Esophagus muscularis mucosa (tissue), 4 donors: Measurements from ENCODE around the gene GSN. TPM values are rescaled to one million over a fixed set of nuclear protein-coding genes. Genes with fewer than 3 reads are reported as not detected.

ENCODE experiments used
- DNase-seq: peaks from one replicate; pipeline ENCODE4 v3.0.0-alpha.2; 2017; ENCODE audit errors: extremely low spot score
- H3K27ac ChIP-seq, 4 donors: fragments of 200-600 bp; sonication (generic); replicated peaks in 1 of 4; 1 replicate in 3 of 4; 2 replicates in 1 of 4; pipeline ENCODE4 v1.5.1; 2016 to 2019; ENCODE audit warnings: mild to moderate bottlenecking in 1 of 4
- H3K27me3 ChIP-seq, 4 donors: fragments of 200-600 bp; sonication (generic); one replicate each; pipeline versions ENCODE4 v1.5.1 to v1.6.0; 2016 to 2019
- H3K36me3 ChIP-seq, 4 donors: fragments of 200-600 bp; sonication (generic); one replicate each; pipeline ENCODE4 v1.5.1; 2016 to 2019
- H3K4me1 ChIP-seq, 4 donors: fragments of 200-600 bp; sonication (generic); one replicate each; pipeline ENCODE4 v1.5.1; 2016 to 2019
- H3K4me3 ChIP-seq, 4 donors: fragments of 200-600 bp; sonication (generic); 1 replicate in 2 of 4; 2 replicates in 2 of 4; pipeline ENCODE4 v1.5.1; 2016 to 2019; ENCODE audit warnings: mild to moderate bottlenecking in 4 of 4, moderate library complexity in 1 of 4
- H3K9me3 ChIP-seq, 4 donors: fragments of 200-600 bp; sonication (generic); 1 replicate in 3 of 4; 2 replicates in 1 of 4; pipeline ENCODE4 v1.5.1; 2016 to 2019
- EP300 ChIP-seq: sonication (generic); formaldehyde crosslinking; IDR thresholded peaks from one replicate; pipeline ENCODE4 v1.6.1; 2017; ENCODE audit warnings: antibody characterized with exemption
- POLR2A ChIP-seq: fragments of 450-650 bp; IDR thresholded peaks from one replicate; pipeline ENCODE4 v1.6.1; 2017; ENCODE audit warnings: antibody characterized with exemption, moderate library complexity, mild to moderate bottlenecking, low read depth
- POLR2AphosphoS5 ChIP-seq, 2 donors: sonication (generic); formaldehyde crosslinking; IDR thresholded peaks; one replicate each; pipeline ENCODE4 v1.6.1; 2017; ENCODE audit warnings: antibody characterized with exemption in 2 of 2
- WGBS: methylation state at CpG from one replicate; pipeline ENCODE4 v1.1.5; 2018; 5-methylcytosine and 5-hydroxymethylcytosine counted together
- intact Hi-C: fragments of 100-400 bp; cut with DNase I; formaldehyde crosslinking; loops from one replicate; pipeline ENCODE4 v1.15.1; 2023
- total RNA-seq, 4 donors: library from RNA; depleted of rRNA; stranded (reverse); fragments of >200 nt; gene quantifications; one replicate each; pipeline versions ENCODE4 v1.1.0 to v1.2.1, GENCODE V29; 2016
- TF ChIP-seq, protein P1 (sequence below), 3 experiments: fragments of 200-600 bp in 2 of 3; fragments of 450-650 bp in 1 of 3; sonication (generic) in 2 of 3; IDR thresholded peaks; one replicate each; pipeline ENCODE4 v1.5.1; 2017 to 2019; ENCODE audit warnings: antibody characterized with exemption in 3 of 3, mild to moderate bottlenecking in 2 of 3, moderate library complexity in 1 of 3

GSN gene
- total RNA-seq, 4 donors from 2014 or later: 2,509 to 3,811 (median 3,170) TPM

DNA sequence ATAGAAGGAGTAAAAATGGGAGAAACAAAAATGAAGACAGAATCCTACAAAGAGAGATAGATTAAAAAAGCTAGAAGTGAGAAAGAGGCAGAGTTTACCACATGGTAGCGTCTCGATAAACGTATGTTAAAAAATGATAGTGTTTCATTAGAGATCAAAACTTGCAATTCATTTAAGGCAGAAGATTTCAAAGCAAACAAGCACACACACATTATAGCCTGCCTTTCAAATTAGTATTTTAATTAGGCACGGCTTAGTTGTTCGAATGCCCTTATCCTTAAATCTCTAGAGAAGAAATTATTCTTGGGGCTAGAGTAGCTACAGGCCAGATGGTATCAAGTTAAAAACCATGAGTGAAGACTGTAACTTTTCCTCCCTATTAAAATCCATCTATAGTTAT lies 96.1 kb downstream of the GSN start:
- 59% methylated on average over 5 of the region's 5 CpGs for WGBS
- Histone ChIP-seq H3K9me3 (no peaks in the 10 kb centered on the region), H3K4me1 (peaks cover 73 to 96% (median 92%) of the 10 kb centered on the region in 4 donors), H3K27ac (peak overlapping the region; percentile 94 to 97 (median 96)), H3K4me3 (peak overlapping the region; percentile 4 to 87 (median 28)), H3K36me3 (peaks cover 0 to 13% (median 6%) of the 10 kb centered on the region in 4 donors), H3K27me3 (no peaks in the 10 kb centered on the region)
- TF ChIP-seq EP300 (no peak), POLR2AphosphoS5 (IDR thresholded peaks at IDR 0.05) (no peak), POLR2A (no peak)
- TF ChIP-seq, protein P1, sequence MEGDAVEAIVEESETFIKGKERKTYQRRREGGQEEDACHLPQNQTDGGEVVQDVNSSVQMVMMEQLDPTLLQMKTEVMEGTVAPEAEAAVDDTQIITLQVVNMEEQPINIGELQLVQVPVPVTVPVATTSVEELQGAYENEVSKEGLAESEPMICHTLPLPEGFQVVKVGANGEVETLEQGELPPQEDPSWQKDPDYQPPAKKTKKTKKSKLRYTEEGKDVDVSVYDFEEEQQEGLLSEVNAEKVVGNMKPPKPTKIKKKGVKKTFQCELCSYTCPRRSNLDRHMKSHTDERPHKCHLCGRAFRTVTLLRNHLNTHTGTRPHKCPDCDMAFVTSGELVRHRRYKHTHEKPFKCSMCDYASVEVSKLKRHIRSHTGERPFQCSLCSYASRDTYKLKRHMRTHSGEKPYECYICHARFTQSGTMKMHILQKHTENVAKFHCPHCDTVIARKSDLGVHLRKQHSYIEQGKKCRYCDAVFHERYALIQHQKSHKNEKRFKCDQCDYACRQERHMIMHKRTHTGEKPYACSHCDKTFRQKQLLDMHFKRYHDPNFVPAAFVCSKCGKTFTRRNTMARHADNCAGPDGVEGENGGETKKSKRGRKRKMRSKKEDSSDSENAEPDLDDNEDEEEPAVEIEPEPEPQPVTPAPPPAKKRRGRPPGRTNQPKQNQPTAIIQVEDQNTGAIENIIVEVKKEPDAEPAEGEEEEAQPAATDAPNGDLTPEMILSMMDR (IDR thresholded peaks at IDR 0.05): no peak
- no peak for DNase-seq
- intact Hi-C loops: no loop called here

GRCh38 chr9:121364886-121365285 lies 96.9 kb downstream of the GSN start:
- Histone ChIP-seq H3K4me1 (peaks cover 65 to 88% (median 84%) of the 10 kb centered on the region in 4 donors), H3K4me3 (peak overlapping the region in 3 of 4 donors; percentile 19 to 87 (median 38)), H3K36me3 (peaks cover 0 to 13% (median 6%) of the 10 kb centered on the region in 4 donors), H3K9me3 (no peaks in the 10 kb centered on the region), H3K27me3 (no peaks in the 10 kb centered on the region), H3K27ac (peak overlapping the region; percentile 94 to 97 (median 96))
- intact Hi-C loops: no loop called here
- DNase-seq: no peak
- TF ChIP-seq POLR2A: no peak
- no peak for TF ChIP-seq EP300
- TF ChIP-seq, protein P1 (IDR thresholded peaks at IDR 0.05): no peak
- TF ChIP-seq POLR2AphosphoS5 (IDR thresholded peaks at IDR 0.05): no peak

DNA sequence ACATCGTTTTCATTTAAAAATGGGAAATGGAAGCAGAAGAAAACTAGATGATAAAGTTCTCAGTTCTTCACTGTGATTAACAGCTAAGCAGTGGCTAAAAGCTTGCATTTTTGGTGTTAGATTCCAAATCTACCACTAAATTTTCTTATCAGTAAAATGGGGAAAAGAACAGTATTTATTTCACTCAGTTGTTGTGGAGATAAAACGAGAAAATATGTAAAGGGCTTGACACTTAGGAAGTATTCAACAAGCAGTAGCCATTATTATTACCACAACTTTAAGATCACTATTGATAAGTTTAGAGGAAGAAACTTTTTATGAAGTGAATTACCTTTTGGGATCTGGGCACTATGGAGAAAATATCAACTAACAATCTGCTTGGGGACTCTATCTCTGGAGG lies 97.6 kb downstream of the GSN start:
- TF ChIP-seq POLR2A (no peak), EP300 (no peak), POLR2AphosphoS5 (IDR thresholded peaks at IDR 0.05) (no peak)
- TF ChIP-seq, protein P1 (IDR thresholded peaks at IDR 0.05): no peak
- WGBS: 63% methylated on average over 2 of the region's 2 CpGs
- no peak for DNase-seq

DNA sequence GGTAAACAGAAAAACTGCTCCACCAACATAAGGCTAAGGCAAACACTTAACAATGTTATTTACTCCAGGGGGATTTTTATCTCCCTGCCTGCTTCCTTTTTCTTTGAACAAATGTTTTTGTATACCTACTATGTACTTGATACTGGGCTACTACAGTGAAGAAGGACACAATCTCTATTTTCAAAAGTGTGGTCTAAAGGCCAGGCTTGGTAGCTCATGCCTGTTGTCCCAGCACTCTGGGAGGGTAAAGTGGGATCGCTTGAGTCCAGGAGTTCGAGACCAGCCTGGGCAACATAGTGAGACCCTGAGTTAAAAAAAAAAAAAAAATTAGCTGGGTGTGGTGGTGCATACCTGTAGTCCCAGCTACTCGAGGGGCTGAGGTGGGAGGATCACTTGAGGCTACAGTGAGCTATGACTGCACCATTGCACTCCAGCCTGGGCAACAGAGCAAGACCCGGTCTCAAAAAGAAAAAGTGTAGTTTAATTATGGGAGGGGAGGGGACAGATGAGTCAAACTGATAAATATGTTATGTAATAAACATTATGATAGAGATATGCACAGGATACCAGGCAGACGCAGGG lies 98.7 kb downstream of the GSN start:
- H3K4me3 ChIP-seq: peak overlapping the region; percentile 74 to 87 (median 82)
- peak overlapping the region; percentile 94 to 97 (median 96) for H3K27ac ChIP-seq
- 77% methylated on average over 5 of the region's 5 CpGs for WGBS
- TF ChIP-seq, protein P1 (IDR thresholded peaks at IDR 0.05): no peak
- TF ChIP-seq POLR2AphosphoS5 (IDR thresholded peaks at IDR 0.05): no peak
- no peak for TF ChIP-seq EP300
- TF ChIP-seq POLR2A: no peak
- DNase-seq: no peak
- peaks cover 60 to 85% (median 80%) of the 10 kb centered on the region in 4 donors for H3K4me1 ChIP-seq
- no peaks in the 10 kb centered on the region for H3K9me3 ChIP-seq
- intact Hi-C loops: no loop called here
- no peaks in the 10 kb centered on the region for H3K27me3 ChIP-seq
- H3K36me3 ChIP-seq: peaks cover 0 to 13% (median 6%) of the 10 kb centered on the region in 4 donors

More for the DNA sequence above, 97.6 kb downstream of the GSN start:
- Histone ChIP-seq H3K4me1 (peaks cover 61 to 85% (median 80%) of the 10 kb centered on the region in 4 donors), H3K27me3 (no peaks in the 10 kb centered on the region), H3K27ac (peak overlapping the region; percentile 94 to 97 (median 96)), H3K4me3 (peak overlapping the region; percentile 2 to 87 (median 82)), H3K9me3 (no peaks in the 10 kb centered on the region), H3K36me3 (peaks cover 0 to 13% (median 6%) of the 10 kb centered on the region in 4 donors)
- intact Hi-C loops: no loop called here
